Measurements from ENCODE around the gene CANX.

GRCh38 chr5:179700401-179700918, 1.7 kb downstream of the CANX start:
- TF ChIP-seq, protein P1, sequence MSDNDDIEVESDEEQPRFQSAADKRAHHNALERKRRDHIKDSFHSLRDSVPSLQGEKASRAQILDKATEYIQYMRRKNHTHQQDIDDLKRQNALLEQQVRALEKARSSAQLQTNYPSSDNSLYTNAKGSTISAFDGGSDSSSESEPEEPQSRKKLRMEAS (CRISPR knock-in tag; IDR thresholded peaks at IDR 0.05): no peak
- TF ChIP-seq, protein P2, sequence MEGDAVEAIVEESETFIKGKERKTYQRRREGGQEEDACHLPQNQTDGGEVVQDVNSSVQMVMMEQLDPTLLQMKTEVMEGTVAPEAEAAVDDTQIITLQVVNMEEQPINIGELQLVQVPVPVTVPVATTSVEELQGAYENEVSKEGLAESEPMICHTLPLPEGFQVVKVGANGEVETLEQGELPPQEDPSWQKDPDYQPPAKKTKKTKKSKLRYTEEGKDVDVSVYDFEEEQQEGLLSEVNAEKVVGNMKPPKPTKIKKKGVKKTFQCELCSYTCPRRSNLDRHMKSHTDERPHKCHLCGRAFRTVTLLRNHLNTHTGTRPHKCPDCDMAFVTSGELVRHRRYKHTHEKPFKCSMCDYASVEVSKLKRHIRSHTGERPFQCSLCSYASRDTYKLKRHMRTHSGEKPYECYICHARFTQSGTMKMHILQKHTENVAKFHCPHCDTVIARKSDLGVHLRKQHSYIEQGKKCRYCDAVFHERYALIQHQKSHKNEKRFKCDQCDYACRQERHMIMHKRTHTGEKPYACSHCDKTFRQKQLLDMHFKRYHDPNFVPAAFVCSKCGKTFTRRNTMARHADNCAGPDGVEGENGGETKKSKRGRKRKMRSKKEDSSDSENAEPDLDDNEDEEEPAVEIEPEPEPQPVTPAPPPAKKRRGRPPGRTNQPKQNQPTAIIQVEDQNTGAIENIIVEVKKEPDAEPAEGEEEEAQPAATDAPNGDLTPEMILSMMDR (IDR thresholded peaks at IDR 0.05 in 2 of 3, conservative IDR thresholded peaks at IDR 0.05 in 1 of 3; ENCODE audit: insufficient read depth in 2 of 3, low read depth in 1 of 3, low read length in 3 of 3): peak in 1 of 3 experiments; percentile 11; a peak in 1 of 6 replicates
- TF ChIP-seq ZNF146 (CRISPR knock-in tag; IDR thresholded peaks at IDR 0.05; ENCODE audit: unreplicated experiment) (no peak), RBM25 (IDR thresholded peaks at IDR 0.05; ENCODE audit: low read depth, low read length, severe bottlenecking) (no peak), EGR1 (conservative IDR thresholded peaks at IDR 0.05) (no peak), POLR2AphosphoS5 (IDR thresholded peaks at IDR 0.05; ENCODE audit: control insufficient read depth, insufficient read depth, low read depth, low read length) (peak; percentile 86)
